GM19397 (cell line): ENCODE results near the gene ACYP2.
"Not testable (repeated sequence)": the region's sequence is repeated elsewhere in the genome, so short reads cannot be mapped to it uniquely, and the experiment has no call there.

Experiments used
- ATAC-seq: cut with Tn5 transposase; IDR thresholded peaks from one replicate; pipeline ENCODE4 v1.9.1; 2021; ENCODE audit warnings: mild to moderate bottlenecking, moderate library complexity; ENCODE audit not compliant: unreplicated experiment

The ACYP2 gene

DNA sequence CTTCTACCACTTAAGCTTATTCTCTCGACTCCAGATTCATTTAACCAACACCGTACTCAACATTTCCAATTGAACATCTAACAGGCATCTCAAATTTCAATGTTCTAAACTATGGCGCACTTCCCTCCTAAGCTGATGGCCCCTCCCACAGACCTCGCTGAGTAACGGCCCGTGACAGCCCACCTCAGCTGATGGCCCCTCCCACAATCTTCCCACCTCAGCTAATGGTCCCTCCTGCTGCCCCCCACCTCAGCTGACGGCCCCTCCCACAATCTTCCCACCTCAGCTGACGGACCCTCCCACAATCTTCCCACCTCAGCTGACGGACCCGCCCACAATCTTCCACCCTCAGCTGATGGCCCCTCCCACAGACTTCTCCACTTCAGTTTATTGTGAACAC, 197.7 kb downstream of the ACYP2 start:
- no peak for ATAC-seq

DNA sequence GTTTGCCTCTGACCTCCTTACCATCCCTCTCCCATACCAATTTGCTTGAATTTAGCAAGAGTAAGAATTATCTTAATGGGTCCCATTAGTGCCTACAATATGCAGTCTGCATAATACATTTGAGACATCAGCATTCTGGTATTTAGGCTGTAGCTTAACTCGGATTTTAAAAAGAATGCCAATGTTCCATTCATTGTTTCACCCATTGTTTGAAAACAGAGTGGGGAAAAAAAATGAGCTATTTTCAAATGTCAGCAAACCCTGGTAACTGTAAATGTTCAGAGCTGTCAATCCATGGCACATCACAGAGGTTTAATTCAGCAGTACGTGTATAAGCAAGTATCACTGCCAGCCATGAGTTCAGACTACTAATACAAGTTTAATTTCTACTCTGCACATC, 202.6 kb downstream of the ACYP2 start:
- ATAC-seq = no peak

DNA sequence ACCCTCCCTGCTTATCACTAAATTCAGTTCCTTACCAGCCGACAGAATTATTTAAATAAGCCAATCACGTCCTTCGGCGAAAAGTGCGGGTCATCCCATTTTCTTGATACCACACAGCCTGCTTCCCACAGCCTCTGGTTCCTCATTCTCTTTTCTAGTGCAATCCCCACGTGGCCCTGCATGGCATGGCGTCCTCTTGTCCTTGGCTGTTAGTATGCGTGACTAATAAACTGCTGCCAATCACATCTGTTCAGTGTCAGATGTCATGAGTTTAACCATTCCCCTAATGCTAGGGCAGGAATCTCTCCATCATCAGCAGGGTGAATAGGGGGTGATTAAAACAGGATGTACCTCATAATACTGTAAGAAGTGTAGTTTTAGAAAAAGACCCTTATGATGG, 203.4 kb downstream of the ACYP2 start:
- ATAC-seq = no peak

- ATAC-seq = no peak
Observed at GRCh38 chr2:54321047-54321446, 205.6 kb downstream of the ACYP2 start.

DNA sequence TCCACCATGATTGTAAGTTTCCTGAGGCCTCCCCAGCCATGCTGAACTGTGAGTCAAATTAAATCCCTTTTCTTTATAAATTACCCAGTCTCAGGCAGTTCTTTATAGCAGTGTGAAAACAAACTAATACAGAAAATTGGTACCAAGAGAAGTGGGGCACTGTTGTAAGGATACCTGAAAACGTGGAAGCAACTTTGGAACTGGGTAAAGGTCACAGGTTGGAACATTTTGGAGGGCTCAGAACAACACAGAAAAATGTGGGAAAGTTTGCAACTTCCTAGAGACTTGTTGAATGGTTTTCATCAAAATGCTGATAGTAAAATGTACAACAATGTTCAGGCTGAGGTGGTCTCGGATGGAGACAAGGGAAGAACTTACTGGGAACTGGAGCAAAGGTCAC, 209.1 kb downstream of the ACYP2 start:
- ATAC-seq = not testable (repeated sequence)

- no peak for ATAC-seq
Observed at GRCh38 chr2:54325148-54325547, 209.7 kb downstream of the ACYP2 start.

- no peak for ATAC-seq
Observed at GRCh38 chr2:54329482-54330161, 214.2 kb downstream of the ACYP2 start.

DNA sequence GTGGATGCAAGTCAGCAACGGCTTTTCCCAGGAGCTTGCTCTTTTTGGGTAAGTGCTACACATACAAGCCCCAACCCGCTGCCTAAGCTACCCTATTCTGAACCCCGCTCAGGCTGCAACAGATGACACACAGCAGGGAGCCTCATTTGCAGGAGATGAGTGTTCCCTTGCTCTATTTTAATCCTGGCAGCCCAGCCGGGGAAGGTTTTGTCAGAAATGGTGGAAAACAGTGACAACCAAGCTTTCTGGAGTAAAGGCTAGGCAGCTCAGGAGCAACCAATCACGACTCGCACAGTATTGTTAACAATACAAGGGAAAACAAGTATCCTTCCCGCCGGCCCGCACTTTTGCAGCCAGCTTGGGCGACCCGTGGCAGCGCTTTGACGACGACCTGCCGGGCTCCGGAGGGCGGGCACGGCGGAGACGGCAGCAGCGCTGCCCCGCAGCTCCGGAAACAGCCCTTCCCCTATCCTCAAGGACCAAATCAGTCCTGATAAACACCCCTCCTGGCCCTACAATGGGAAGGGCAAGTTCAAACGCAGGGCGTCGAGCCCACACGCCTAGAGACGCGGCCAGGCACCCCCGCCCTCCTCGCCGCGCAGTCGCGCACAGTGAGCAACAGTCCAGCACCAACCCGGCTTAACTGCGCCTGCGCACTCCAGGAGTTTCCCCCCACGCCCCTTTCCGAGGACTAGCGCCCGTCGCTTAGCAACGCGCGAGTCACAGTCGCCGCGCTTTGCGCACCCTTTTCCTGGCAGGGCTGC, 214.9 kb downstream of the ACYP2 start:
- ATAC-seq = peak; percentile 96

GRCh38 chr2:54330926-54331835, 215.8 kb downstream of the ACYP2 start:
- no peak for ATAC-seq

- no peak for ATAC-seq
Observed at GRCh38 chr2:54332386-54332785, 217.0 kb downstream of the ACYP2 start.

DNA sequence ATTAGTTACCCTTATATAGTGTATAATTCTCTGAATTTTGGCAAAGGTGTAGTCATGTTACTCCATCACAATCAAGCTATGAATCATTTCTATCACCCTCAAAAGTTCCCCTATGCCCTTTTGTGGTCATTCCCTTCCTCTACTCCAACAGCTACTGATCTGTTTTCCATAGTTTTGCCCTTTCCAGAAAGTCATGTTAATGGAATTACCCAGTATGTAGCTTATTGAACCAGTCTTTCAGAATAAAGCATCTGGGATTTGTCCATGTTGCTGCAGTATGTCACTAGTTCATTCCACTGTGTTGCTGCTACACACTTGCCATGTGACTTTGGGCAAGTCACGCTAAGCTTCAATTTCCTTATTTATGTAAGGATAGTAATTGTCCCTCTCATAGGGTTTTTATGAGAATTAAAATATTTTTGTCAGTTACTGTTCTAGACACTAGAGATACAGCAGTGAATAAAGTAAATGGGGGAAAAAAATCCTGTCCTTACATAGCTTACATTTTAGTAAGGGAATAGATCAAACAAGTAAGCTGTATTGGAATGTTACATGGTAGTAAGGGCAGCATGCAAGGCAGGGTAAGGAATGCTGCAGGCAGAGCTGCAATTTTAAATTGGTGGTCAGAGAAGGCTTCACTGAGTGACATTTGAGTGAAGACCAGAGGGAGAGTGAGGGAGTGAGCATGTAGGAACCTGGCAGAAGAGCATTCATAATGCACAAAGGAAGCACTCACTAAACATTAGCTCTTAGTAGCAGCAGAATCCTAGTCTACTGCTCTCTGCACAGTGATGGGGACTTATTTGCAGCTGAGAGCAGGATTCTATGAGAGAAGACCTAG, 220.9 kb downstream of the ACYP2 start:
- no peak for ATAC-seq

GRCh38 chr2:54336977-54337255, 221.5 kb downstream of the ACYP2 start:
- no peak for ATAC-seq

DNA sequence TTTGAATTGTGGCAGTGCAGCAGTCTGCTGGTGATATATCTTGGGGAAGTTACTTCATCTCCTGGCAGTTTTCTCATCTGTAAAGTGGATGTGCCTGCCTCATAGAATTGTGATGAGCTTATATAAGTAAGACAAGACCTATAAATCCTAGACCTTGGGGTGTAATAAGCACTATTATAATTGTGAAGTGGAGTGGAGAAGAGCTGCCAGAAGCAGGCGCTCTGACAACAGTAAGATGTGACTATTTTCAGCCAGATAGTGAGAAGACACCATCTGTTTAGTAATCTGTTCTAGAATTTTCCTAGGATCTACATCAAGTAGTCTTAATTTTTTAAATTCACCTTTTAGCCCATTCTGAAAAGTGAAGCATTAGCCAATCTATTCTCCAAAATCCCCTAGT, 226.2 kb downstream of the ACYP2 start:
- no peak for ATAC-seq

GRCh38 chr2:54342603-54343002, 227.2 kb downstream of the ACYP2 start:
- ATAC-seq = no peak

GRCh38 chr2:54347622-54348021, 232.2 kb downstream of the ACYP2 start:
- no peak for ATAC-seq

GRCh38 chr2:54348646-54349045, 233.2 kb downstream of the ACYP2 start:
- ATAC-seq = no peak

GRCh38 chr2:54350426-54350825, 235.0 kb downstream of the ACYP2 start:
- no peak for ATAC-seq

DNA sequence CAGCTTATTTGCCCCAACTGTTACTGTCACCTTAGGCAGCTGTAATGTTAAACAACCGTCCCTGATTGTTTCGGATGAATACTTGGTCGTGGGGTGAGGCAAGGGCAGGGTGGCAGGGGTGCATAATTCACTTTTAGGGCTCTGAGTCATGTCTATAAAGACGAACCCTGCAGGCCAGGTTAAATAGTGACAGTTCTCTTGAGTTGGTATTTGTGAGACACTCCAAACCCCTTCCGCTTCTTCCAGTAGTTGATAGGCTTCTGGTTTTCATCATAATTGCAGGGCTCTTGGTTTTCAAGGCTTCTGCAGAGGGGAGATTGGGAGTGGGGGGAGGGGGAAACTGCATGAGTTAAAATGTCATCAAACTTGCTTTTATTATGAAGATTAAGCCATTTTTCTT, 237.8 kb downstream of the ACYP2 start:
- no peak for ATAC-seq
